GM18520 (cell line): ENCODE results near the gene ACTR2.

Source experiments
- ATAC-seq: cut with Tn5 transposase; IDR thresholded peaks from one replicate; pipeline ENCODE4 v1.9.1; 2021; ENCODE audit not compliant: unreplicated experiment

ACTR2 gene

GRCh38 chr2:65277791-65278483, 50.3 kb downstream of the ACTR2 start:
- no peak for ATAC-seq

DNA sequence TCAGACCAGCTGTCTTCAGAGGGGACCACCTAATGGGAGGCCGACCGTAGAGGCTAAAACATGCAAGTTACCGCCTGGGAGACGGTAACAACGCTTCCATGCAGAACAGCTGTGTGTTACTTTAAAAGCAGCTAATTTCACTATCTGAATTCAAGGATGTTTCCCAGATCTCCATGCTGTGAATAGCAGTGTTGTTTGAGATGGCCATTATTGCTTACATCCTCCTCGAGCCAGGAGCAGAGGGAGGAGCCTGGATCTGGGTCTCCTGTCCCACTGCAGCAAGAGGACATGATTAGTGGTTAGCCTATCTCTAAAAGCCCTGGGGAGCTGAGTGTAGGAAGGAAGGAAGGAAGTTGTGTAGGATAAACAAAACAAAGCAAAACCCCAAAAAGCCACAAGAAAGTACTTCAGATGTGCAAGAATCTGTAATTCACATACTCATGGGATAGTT, 50.9 kb downstream of the ACTR2 start:
- ATAC-seq, result no peak

DNA sequence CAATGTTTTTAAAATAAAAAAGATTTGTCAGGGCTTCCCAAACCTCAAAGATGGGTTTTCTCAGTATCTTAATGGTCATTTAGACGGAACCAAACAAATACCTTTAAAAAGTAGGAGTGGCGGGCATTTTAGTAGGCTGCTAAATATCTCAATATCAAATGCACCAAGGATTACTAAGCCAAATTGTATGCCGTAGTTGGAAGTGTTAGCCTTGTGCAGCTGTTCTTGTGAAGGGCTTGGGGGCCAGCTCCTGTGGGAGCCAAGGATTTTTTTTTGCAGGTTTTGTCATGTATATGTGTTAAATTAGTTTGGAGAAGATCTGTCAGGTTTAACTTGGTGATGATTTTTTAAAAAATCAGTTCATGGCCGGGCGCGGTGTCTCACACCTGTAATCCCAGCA, 52.1 kb downstream of the ACTR2 start:
- no peak for ATAC-seq

DNA sequence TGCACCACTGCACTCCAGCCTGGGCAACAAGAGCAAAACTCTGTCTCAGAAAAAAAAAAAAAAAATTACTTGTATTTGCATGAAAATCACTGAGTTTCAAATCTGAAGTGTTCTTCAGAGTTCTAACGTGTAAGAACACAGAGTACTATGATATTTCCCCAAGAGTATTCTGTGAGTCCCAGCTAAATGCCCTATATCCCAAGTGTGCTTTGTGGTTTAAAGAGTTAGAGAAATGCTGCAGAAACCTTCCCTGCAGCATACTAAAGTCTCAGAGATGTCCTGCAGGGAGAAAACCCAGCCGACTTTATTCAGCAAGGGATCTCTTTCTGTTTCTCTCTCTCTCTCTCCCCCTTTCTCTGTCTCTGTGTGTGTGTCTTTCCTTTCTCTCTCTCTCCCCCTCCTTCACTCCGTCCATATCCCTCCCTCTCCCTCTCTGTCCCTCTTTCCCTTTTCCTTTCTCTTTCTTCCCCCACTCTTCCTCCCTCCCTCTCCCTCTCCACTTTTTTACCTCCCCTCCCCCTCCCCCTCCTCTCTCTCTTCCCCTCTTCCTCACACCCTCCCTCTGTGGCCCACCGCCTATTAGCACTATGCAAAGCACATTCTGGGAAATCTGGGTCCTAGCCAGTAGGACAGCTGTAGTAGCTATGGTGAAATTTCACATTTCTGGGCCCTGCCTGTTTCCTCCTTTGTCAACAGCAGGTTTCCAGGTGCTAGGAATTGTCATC, 54.2 kb downstream of the ACTR2 start:
- ATAC-seq, result no peak

DNA sequence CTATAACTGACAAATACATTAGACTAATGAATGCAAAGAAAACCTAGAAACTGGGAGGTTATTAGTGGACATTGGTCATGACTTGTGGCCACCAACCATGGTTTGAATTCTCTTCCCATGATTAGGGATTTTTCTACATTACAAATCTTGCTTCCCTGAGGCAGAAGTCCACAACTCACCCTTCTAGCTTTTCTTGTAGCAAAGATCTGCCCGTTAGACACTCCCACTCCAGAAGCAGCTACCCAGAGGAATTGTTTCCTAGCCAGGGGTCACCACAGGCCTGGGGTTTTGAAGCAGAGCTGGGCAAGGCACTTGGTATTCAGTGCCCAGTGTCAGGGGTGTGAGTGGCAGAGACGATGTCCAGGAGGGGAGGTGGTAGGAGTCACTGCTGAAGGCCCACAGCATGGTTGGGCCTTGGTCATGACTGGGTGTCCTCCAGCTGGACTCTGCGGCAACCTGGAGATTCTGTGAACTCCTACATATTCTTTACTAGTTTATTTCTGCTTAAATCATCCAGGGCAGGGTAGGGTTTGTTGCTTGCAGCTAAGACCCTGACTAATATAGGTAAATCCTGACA, 54.9 kb downstream of the ACTR2 start:
- no peak for ATAC-seq

DNA sequence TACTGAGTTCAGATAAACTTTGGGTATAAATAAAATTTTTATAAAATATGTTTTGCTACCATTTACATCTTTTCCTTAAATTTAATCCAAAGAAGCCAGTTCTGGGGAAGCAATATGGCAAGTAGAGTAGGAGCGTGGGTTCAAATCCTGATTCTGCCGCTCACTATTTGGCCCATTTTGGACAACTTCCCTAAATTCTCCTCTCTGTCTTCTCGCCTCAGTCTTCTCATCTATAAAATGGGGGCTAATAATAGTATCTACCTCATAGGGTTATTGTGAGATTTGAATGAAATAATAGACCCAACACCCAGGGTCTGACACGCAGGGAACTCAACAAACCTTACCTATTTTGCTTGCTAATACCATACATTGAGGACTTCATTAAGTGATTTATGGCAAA, 59.7 kb downstream of the ACTR2 start:
- no peak for ATAC-seq

- ATAC-seq, result no peak
These were observed 63.8 kb downstream of the ACTR2 start for GRCh38 chr2:65291216-65292105.

DNA sequence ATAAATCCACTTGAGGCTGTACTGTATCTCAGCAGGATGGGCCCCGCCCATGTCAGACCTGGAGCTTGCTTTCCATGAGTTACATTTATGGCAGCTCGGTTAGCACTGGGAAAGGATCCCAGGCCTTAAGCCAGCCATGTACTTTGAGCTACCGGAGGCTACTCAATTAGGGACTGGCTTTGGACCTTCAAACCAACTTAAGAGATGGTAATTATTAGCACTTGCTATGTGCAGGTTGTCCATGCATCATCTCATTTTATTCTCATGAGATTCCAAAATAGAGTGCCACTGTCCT, 64.4 kb downstream of the ACTR2 start:
- ATAC-seq, result no peak

- no peak for ATAC-seq
These were observed 64.9 kb downstream of the ACTR2 start for GRCh38 chr2:65292461-65293011.

- no peak for ATAC-seq
These were observed 65.7 kb downstream of the ACTR2 start for GRCh38 chr2:65293376-65293775.

- no peak for ATAC-seq
These were observed 66.5 kb downstream of the ACTR2 start for GRCh38 chr2:65294136-65294535.

DNA sequence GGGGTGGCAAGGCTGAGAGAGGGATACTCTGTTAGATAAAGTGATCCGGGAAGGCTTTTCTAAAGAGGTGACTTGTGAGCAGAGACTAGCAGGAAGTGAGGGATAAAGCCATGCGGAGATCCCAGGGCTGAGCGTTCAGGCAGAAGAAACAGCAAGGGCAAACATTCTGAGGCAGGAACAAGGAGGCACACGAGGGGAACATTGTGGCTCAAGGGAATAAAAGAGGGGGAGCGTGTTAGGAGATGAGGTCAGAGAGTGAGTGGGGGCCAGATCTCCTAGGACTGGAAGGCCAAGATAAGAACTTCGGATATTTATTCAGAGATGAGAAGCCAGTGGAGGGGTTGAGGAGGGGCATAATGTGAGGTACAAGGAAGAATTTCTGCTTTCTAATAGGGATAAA, 67.1 kb downstream of the ACTR2 start:
- no peak for ATAC-seq

DNA sequence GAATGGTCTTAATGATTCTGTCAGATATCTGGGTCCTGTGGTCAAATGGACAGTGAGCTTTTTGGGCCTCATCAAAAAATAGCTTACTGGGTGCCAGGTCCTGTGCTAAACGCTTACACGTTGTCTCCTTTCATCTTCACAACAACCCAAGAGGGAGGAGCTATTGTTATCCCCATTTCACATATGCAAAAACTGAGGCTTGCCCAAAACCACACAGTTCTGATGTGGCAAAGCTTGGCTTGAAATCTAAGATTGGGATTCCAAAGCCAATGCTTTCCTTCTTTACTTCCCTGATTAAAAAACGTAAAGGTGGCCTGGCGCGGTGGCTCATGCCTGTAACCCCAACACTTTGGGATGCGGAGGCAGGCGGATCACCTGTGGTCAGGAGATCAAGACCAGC, 69.3 kb downstream of the ACTR2 start:
- ATAC-seq, result no peak

DNA sequence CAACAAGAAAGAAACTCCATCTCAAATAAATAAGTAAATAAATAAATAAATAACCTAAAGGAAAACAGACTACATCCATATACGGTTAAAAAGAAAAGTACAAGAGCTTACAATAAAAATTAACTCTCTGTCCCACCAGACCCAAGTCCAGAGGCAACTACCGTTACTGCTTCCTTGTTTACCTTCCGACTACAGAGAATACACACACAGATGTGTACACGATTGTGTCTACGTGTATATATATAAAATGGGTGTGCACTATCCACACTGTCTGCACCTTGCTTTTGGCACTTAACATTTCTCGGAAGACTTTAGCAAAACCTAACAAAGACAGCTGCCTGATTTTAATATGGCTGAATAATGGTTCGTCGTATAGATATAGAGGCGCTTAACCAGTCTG, 69.9 kb downstream of the ACTR2 start:
- no peak for ATAC-seq

DNA sequence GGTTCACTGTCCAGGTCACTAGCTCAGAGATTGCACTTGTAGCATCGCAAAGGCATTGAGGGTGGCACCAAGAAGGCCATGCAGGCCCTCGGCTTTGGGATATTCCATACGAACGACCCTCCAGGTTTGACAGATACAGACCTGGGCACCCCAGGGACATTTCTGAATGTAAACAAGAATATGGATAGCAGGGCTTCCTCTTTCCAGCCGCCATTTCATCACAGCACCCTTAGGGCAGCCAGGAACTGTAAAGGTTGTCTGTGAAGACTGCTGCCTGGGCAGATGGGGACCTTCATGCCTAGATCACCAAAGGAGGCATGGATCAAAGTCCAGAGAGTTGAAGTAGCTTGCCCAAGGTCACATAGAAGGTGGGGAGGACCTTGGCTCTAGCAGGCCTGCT, 70.5 kb downstream of the ACTR2 start:
- ATAC-seq, result no peak

GRCh38 chr2:65299246-65299645, 71.6 kb downstream of the ACTR2 start:
- ATAC-seq, result no peak

- no peak for ATAC-seq
These were observed 72.6 kb downstream of the ACTR2 start for GRCh38 chr2:65300134-65300760.

DNA sequence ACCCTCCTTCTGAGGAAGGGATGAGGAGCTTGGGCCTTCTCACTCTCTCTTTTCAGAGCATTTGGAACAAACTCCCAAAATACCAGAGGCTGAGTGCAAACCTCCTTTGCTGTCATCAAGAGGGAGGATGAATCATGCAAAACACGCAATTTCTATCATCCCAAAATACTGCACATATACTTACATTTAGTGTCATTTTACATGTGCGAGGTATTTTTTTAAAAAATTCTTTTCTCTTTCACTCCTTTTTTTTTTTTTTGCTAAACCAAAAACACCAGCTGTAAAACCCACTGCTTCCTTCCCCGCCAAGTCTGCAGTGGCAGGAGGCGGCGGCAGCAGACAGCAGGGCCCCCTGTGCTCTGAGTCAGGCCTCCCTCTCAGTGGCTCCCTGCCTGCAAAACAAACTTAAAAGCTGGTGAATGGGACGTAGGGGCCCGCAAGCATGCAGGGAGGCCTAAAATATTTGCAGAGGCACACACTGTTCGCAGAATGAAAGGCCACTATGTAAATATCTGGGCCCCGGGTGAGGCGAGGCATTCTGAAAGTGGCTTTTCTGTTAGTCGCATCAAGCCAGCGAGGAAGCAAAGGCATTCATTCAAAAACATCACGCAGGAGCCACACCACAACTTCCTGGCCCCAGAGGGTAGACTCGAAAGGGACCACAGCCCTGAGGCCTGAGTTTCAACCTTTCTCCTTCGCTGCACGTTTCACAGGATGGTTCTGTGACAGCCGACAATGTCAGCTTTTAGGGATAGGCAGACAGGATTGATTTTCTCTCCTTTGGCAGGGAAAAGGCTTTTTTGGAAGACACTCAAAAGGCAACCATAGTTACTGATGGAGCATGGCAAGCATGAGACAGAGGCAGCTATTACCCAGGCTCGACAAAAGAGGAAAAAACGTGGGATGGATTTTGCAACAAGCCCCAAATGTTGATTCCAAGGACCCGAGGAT, 73.4 kb downstream of the ACTR2 start:
- ATAC-seq, result peak; percentile 74

GRCh38 chr2:65305934-65306333, 78.3 kb downstream of the ACTR2 start:
- ATAC-seq, result no peak

GRCh38 chr2:65309699-65310098, 82.1 kb downstream of the ACTR2 start:
- no peak for ATAC-seq
